Activated naive CD8-positive, alpha-beta T cell (primary cell): Measurements from ENCODE around the gene DUSP16.

Source experiments
- H3K27ac Mint-ChIP-seq: one replicate; pipeline ENCODE4 v1.8.0; 2021; ENCODE audit warnings: mixed read lengths
- H3K27me3 Mint-ChIP-seq: one replicate; pipeline ENCODE4 v1.8.0; 2021; ENCODE audit warnings: mixed read lengths
- H3K36me3 Mint-ChIP-seq: one replicate; pipeline ENCODE4 v1.8.0; 2021; ENCODE audit warnings: mixed read lengths
- H3K4me1 Mint-ChIP-seq: one replicate; pipeline ENCODE4 v1.8.0; 2021; ENCODE audit warnings: low read depth, mixed read lengths
- H3K4me3 Mint-ChIP-seq: one replicate; pipeline ENCODE4 v1.8.0; 2021; ENCODE audit warnings: mild to moderate bottlenecking, mixed read lengths
- H3K9me3 Mint-ChIP-seq: one replicate; pipeline ENCODE4 v1.8.0; 2021; ENCODE audit warnings: low read depth, mixed read lengths

The DUSP16 gene

DNA sequence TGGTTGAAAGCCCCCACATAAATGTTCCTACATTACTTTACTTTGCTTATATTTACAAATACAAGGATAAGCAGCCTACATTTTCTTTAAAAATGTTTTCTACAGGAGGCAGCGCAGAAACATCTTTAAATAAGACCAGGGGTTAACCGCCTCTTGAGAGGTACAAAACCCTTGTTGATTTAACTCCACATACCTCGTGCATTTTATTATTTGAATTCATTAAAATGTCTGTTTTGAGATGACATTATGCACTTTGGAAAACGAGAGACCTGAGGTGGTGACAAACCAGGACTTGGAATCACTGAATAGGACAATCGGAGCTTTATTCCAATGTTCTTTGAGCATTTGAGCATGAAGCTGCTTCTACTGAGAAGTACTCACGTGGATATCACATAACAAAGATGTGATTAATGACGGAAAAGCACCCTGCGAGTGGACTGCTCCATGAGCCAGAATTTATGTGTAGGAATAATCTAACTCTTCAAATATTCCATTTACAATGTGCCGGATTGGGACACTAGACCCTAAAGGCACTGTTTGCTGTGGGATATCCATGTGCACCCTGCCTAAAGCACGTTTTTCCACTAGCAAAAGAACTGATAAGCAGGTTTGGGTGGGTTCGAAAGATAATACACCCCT is 746 bp upstream of the DUSP16 start:
- H3K27ac Mint-ChIP-seq: peak overlapping the region; percentile 82
- H3K36me3 Mint-ChIP-seq: no peaks in the 10 kb centered on the region
- peaks cover 34% of the 10 kb centered on the region for H3K4me1 Mint-ChIP-seq
- H3K27me3 Mint-ChIP-seq: no peaks in the 10 kb centered on the region
- H3K9me3 Mint-ChIP-seq: no peaks in the 10 kb centered on the region
- H3K4me3 Mint-ChIP-seq: peak overlapping the region; percentile 87

DNA sequence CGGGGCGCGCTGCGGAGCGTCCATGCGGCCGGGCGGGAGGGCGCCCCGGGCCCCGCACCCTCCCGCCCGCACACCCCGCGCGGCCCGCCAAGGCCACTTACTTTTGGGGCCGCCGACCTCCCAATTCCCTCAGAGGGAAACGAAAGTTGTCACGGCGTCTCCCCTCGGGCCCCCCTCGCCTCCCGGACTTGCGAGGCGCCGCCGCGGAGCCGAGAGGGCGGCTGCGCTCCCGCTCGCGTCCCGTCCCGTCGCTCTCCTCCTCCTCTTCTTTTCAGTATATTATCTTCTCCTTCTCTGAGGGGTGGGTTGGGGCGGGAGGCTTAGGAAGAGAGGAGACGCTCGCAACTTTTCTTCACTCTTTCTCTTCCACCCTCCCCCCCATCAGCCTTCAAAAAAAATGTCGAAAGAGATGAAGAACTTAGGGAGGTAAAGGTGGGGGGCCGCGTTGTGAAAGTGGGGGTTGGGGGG is 613 bp downstream of the DUSP16 start:
- Mint-ChIP-seq H3K4me3 (peak overlapping the region; percentile 82), H3K4me1 (peaks cover 44% of the 10 kb centered on the region), H3K9me3 (no peaks in the 10 kb centered on the region)

GRCh38 chr12:12561371-12562015 is 1.2 kb downstream of the DUSP16 start:
- Mint-ChIP-seq H3K4me1 (peaks cover 46% of the 10 kb centered on the region), H3K4me3 (peak overlapping the region; percentile 92), H3K9me3 (no peaks in the 10 kb centered on the region), H3K27ac (peak overlapping the region; percentile 95), H3K36me3 (no peaks in the 10 kb centered on the region), H3K27me3 (no peaks in the 10 kb centered on the region)

More for the DNA sequence above, 613 bp downstream of the DUSP16 start:
- H3K27ac Mint-ChIP-seq: peak overlapping the region; percentile 89
- no peaks in the 10 kb centered on the region for H3K36me3 Mint-ChIP-seq
- no peaks in the 10 kb centered on the region for H3K27me3 Mint-ChIP-seq

DNA sequence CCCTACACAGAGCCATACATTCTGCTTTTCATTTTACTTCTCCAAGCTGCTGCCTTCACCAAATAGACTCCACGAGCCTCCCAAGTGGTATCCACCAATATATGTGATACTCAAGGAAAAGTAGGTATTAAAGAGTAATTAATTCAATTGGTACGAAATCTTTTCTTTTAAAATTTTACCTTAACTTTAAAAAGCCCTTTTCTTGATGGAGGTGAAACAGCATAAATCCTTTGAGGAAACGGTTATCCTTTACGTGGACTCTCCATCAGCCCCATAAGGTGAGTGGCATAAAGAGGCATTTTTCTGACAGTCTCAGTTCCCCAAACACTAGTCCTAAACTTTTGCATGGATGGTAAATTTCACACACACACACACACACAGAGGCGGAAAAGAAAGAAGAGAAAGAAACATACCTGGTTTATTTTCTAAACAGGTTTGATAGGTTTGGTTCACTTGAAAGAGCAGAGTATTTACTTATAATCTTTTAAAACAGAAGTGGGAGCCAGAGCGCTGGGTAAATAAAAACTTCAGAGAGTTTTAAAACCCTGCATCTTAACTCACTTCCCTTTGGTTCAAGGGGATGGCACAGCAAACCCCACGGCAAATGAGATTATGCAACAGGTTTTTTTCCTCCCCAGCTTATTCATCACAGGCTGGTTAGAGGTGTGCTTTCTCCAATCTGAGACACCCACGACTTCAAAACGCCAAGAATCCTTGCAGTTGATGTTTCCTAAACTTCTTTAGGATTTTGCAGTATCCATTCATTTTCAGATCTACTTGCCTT is 1.9 kb downstream of the DUSP16 start:
- Mint-ChIP-seq H3K36me3 (no peaks in the 10 kb centered on the region), H3K27ac (peak overlapping the region; percentile 95), H3K4me3 (peak overlapping the region; percentile 92), H3K4me1 (peaks cover 46% of the 10 kb centered on the region), H3K9me3 (no peaks in the 10 kb centered on the region), H3K27me3 (no peaks in the 10 kb centered on the region)

DNA sequence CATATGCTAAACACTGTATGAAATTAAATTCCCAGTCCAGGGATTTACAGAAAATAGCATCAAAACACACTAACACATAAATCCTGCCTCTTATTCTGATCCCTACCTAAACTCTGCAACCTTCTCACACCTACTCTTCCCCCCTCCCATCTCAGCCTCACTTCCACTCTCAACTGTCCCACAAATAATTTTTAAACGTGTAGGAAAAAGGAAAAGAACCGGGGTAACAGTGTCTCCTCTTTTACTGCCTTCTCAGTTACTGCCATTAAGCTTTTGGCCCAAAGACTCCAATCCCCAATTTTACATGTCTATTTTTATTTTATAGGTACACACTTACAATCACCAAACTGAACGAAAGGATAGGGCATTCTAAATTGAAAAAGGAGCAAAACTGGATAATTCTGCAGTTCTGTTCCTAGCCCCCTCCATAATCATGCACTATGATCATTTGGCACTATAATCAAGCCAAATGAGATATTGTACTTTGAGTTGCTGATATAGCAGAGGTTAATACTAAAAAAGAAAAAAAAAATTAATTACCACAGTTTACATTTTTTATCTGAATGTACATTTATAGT is 2.9 kb downstream of the DUSP16 start:
- Mint-ChIP-seq H3K4me3 (peak overlapping the region; percentile 81), H3K27me3 (no peaks in the 10 kb centered on the region), H3K4me1 (peaks cover 50% of the 10 kb centered on the region), H3K36me3 (no peaks in the 10 kb centered on the region), H3K9me3 (no peaks in the 10 kb centered on the region), H3K27ac (peak overlapping the region; percentile 41)

- Mint-ChIP-seq H3K4me3 (peak overlapping the region; percentile 0), H3K9me3 (no peaks in the 10 kb centered on the region), H3K27ac (no peak overlapping the region), H3K4me1 (peaks cover 49% of the 10 kb centered on the region), H3K36me3 (no peaks in the 10 kb centered on the region), H3K27me3 (no peaks in the 10 kb centered on the region)
Observed at GRCh38 chr12:12558291-12558690, 4.4 kb downstream of the DUSP16 start.

DNA sequence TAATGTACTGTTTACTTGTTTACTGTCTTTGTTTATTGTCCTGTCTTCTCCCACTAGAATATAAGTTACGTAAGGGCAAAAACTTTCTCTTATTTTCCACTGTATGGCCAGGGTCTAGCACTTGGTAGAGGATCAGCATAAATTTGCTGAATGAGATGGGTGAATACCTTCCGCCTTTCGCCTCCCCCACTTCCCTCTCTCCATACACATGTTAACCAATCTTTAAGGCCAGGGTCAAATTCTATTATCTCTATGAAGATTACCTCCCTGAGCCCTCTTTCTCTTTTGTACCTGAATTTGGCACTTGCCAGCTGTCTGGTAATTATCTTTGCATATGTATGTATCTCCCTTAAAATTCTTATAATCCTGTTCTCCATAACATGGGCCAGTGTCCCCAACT is 4.9 kb downstream of the DUSP16 start:
- Mint-ChIP-seq H3K27me3 (no peaks in the 10 kb centered on the region), H3K4me3 (no peak overlapping the region), H3K4me1 (peaks cover 44% of the 10 kb centered on the region), H3K36me3 (no peaks in the 10 kb centered on the region), H3K27ac (no peak overlapping the region), H3K9me3 (no peaks in the 10 kb centered on the region)

DNA sequence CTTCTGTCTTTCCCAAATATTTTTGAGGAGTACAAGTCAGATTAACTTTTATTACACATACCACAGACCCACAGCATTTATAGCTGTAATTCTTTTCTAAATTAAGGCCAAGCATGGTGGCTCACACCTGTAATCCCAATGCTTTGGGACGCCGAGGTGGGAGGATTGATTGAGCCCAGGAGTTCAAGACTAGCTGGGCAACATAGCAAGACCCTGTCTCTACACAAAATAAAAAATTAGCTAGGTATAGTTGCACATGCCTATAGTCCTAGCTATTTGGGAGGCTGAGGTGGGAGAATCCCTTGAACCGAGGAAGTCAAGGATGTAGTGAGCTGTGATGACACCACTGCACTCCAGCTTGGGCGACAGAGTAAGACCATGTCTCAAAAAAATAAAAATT is 7.0 kb downstream of the DUSP16 start:
- Mint-ChIP-seq H3K27ac (no peak overlapping the region), H3K36me3 (peaks cover 2% of the 10 kb centered on the region), H3K4me1 (peaks cover 42% of the 10 kb centered on the region), H3K27me3 (no peaks in the 10 kb centered on the region), H3K9me3 (no peaks in the 10 kb centered on the region), H3K4me3 (no peak overlapping the region)

GRCh38 chr12:12553208-12553785 is 9.4 kb downstream of the DUSP16 start:
- Mint-ChIP-seq H3K27me3 (no peaks in the 10 kb centered on the region), H3K9me3 (no peaks in the 10 kb centered on the region), H3K27ac (no peak overlapping the region), H3K4me3 (no peak overlapping the region), H3K36me3 (peaks cover 5% of the 10 kb centered on the region), H3K4me1 (peaks cover 27% of the 10 kb centered on the region)

DNA sequence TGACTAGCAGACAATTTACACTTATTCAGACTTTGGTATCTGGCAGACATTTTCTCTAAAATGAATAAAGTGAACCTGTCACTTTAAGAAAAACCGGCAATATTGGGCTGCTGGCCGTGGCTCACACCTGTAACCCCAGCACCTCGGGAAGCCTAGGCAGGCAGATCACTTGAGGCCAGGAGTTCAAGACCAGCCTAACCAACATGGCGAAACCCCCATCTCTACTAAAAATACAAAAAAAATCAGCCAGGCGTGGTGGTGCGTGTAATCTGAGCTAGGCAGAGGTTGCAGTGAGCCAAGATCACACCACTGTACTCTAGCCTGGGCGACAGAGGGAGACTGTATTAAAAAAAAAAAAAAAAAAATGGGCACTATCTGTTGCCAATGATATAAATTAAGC is 11.5 kb downstream of the DUSP16 start:
- no peaks in the 10 kb centered on the region for H3K9me3 Mint-ChIP-seq
- no peak overlapping the region for H3K27ac Mint-ChIP-seq
- H3K4me3 Mint-ChIP-seq: no peak overlapping the region
- H3K36me3 Mint-ChIP-seq: peaks cover 5% of the 10 kb centered on the region
- H3K27me3 Mint-ChIP-seq: no peaks in the 10 kb centered on the region
- peaks cover 27% of the 10 kb centered on the region for H3K4me1 Mint-ChIP-seq

DNA sequence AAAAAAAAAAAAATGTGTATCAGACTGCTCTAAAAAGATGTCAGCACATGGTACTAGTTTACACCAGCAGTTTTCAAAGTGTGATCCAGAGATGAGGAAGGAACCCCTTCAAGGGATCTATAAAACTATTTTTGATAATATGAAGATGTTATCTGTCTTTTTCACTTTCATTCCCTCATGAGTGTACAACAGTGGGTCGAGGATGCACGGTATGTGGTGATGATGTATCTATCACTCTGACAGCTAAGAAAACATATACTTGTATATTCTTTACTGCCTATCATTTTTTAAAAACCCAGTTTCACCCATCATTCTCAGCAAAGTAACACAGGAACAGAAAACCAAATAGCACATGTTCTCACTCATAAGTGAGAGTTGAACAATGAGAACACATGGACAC is 12.4 kb downstream of the DUSP16 start:
- Mint-ChIP-seq H3K27ac (peak overlapping the region; percentile 51), H3K9me3 (no peaks in the 10 kb centered on the region), H3K27me3 (no peaks in the 10 kb centered on the region), H3K4me1 (peaks cover 31% of the 10 kb centered on the region), H3K4me3 (no peak overlapping the region), H3K36me3 (peaks cover 5% of the 10 kb centered on the region)

DNA sequence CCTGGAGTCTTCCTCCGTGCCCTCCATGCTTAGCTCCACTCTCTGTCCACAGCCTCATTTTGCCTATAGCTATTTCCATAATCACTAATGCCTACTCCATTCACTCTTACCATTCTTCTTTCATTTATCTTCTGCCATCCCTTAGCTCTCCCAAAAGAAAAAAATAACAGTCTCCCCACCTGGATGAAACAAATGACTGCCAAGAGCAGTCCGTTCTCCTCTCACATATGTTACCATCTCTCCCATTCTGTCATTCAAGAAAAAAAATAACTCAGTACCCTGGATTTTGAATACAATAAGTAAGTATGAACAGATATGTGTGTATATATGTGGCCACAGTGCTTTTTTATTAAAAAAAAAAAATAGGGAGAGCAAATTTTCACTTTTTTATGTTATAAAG is 13.2 kb downstream of the DUSP16 start:
- no peak overlapping the region for H3K27ac Mint-ChIP-seq
- H3K36me3 Mint-ChIP-seq: peaks cover 5% of the 10 kb centered on the region
- no peaks in the 10 kb centered on the region for H3K27me3 Mint-ChIP-seq
- H3K4me1 Mint-ChIP-seq: peaks cover 27% of the 10 kb centered on the region
- no peak overlapping the region for H3K4me3 Mint-ChIP-seq
- no peaks in the 10 kb centered on the region for H3K9me3 Mint-ChIP-seq

DNA sequence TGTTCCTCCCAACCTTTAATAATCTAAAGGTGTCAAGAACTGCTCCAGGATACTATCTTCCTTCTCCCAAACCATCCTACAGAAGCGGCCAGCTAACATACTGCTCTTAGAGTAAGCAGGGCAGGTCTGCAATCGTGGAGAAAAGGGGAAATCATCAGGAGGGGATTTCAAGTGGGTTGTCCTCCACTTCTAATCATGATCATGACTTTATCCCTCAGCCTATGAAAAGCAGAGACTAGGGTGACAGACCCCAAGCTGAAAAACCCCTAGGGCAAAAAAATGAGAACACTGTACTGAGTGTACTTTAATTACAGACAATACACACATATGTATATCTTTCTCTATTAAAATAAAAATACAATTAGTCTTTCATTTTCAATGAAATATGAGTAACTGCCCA is 13.9 kb downstream of the DUSP16 start:
- Mint-ChIP-seq H3K4me1 (peaks cover 33% of the 10 kb centered on the region), H3K9me3 (no peaks in the 10 kb centered on the region), H3K36me3 (peaks cover 5% of the 10 kb centered on the region), H3K4me3 (no peak overlapping the region), H3K27ac (no peak overlapping the region), H3K27me3 (no peaks in the 10 kb centered on the region)

- Mint-ChIP-seq H3K4me3 (no peak overlapping the region), H3K27me3 (no peaks in the 10 kb centered on the region), H3K4me1 (peaks cover 40% of the 10 kb centered on the region), H3K27ac (no peak overlapping the region), H3K9me3 (no peaks in the 10 kb centered on the region), H3K36me3 (peaks cover 3% of the 10 kb centered on the region)
Observed at GRCh38 chr12:12546314-12546772, 16.3 kb downstream of the DUSP16 start.
